D341Med (cell line): Measurements from ENCODE around the gene GSTM3.
"Not testable (repeated sequence)": the region's sequence is repeated elsewhere in the genome, so short reads cannot be mapped to it uniquely, and the experiment has no call there.

Source experiments
- DNase-seq: peaks from one replicate; pipeline ENCODE4 v3.0.0; 2012; ENCODE audit warnings: low spot score

GSTM3 gene

GRCh38 chr1:109726728-109727373 is 14.0 kb downstream of the GSTM3 start:
- DNase-seq, result no peak

DNA sequence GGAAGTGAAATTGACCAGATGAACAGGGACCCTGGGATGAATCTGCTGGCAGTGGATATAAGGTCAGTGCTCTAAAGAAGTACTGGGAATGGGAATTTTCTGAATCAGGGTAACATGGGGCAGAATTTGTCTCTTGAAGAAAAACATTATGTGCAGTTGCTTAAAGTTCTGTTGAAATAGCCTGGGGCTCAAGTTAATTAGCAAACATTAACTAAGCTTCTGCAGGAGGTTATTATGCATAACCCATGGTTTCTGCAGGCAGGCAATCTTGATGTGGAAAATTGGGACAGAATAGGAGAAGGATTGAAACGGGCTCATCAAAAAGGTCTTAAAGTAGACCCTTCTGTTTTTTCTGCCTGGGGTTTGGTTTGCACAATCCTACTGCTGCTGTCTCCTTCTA is 14.8 kb downstream of the GSTM3 start:
- DNase-seq, result no peak

- DNase-seq, result no peak
Observed at GRCh38 chr1:109725510-109725909, 15.3 kb downstream of the GSTM3 start.

GRCh38 chr1:109724933-109725332 is 15.9 kb downstream of the GSTM3 start:
- DNase-seq, result no peak

DNA sequence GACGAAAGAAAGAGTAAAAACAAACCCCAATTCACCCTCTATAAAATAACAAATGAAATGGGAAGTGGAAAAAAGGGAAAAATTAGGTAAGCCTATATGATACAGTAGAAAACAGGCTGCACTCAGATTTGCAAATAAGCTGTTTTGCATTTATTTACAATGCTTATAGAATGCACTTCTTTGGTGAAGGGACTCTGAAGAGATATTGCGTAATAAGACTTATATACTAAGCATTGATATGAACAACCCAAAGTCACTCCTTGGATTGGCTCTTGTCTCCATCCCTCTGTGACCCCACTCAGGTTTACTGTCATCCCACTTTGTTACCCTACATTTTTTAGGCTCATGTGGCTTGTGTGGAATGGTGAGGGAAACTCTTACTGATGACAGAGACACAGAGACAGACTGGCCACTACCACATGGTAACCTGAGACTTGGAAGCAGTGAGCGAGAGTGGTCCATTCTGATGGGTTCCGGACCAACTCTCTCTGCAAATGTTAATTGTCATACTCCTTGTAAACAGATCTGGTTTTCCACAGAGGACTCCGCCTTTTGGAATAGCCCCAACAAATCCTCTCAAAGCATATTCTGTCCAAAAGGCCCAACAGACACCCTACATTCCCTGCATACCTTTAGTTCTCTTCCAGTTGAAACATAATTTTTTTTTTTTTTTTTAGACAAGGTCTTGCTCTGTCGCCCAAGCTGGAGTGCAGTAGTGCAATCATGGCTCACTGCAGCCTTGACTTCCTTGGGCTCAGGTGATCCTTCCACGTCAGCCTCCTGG is 17.7 kb downstream of the GSTM3 start:
- no peak for DNase-seq

GRCh38 chr1:109721971-109722370 is 18.9 kb downstream of the GSTM3 start:
- no peak for DNase-seq

DNA sequence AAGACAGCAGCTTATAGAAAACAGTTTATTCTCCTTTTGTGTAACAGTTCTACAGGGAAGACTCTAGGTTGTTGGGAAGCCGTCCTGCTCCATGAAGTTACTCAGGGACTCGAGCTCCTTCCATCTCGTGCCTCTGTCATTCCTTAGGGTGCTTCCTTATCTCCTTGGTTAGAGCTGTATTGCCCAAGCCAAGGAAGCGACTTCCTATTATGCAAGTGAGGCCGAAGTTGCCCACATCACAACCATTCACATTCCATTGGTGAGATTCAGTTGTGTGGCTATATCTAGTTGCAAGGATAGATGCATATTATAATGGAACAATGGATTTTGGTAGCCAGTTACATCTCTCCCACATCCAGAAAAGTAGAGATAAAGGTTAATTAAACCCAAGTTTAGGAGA is 19.8 kb downstream of the GSTM3 start:
- no peak for DNase-seq

- DNase-seq, result no peak
Observed at GRCh38 chr1:109719337-109719837, 21.5 kb downstream of the GSTM3 start.

- no peak for DNase-seq
Observed at GRCh38 chr1:109718495-109718894, 22.3 kb downstream of the GSTM3 start.

GRCh38 chr1:109717729-109718128 is 23.1 kb downstream of the GSTM3 start:
- DNase-seq, result no peak

GRCh38 chr1:109716570-109717090 is 24.2 kb downstream of the GSTM3 start:
- no peak for DNase-seq

DNA sequence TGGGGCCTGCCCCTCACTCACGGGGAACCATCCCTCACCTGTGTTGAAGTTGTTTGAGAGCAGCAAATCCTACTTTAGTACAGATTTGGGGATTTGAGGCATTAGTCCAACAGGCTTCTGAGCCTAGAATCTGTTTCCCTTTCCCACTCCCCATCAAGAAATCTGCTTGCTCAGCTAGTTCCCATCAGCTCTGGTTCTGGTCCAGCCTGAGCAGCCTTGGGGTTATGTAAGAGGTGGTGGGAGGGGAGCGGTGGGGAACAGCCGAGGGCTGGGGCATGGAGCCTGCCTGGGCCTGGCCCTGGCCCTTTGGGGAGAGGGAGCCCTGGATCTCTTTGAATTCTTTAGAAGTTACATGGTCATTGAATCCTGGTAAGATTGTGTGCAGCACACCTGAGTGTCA is 24.7 kb downstream of the GSTM3 start:
- DNase-seq, result no peak

GRCh38 chr1:109714661-109715372 is 26.0 kb downstream of the GSTM3 start:
- DNase-seq, result no peak

DNA sequence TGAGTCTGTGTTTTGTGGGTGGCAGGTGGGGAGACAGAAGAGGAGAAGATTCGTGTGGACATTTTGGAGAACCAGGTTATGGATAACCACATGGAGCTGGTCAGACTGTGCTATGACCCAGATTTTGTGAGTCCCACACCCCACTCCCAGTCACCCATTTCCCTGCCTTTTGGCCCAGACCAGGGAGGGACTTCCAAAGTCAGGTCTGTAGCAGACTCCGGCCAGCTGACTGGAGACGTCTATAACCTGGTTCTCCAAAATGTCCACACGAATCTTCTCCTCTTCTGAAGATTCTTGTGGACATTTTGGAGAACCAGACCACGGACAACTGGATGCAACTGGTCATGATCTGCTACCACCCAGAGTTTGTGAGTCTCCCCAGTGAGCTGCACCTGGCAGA is 27.2 kb downstream of the GSTM3 start:
- DNase-seq, result no peak

GRCh38 chr1:109712321-109712864 is 28.4 kb downstream of the GSTM3 start:
- DNase-seq, result no peak

- DNase-seq, result not testable (repeated sequence)
Observed at GRCh38 chr1:109711593-109712320, 29.1 kb downstream of the GSTM3 start, which contains the start of gene GSTM5. TSS of gene GSTM5 (plus strand) at chr1:109712251. CDS start at chr1:109712313, 62 bp downstream.

DNA sequence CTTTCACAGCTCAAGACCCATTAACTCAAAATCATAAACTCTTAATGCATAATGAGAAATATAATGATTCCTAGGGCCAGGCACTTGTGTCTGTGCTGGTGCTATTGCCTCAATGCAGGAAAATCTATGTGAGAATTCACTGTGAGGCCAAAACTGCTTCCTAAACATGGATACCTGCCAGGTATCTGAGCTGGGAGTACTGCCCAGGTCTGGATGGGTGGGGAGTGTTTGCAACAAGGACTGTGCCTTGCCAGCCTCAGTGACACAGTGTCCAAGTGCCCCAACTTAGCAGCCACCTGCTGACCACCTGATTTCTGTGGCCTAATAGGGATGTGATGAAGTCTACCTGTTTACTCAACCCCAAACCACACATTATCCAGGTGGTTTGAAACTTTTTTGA is 31.0 kb downstream of the GSTM3 start:
- not testable (repeated sequence) for DNase-seq

DNA sequence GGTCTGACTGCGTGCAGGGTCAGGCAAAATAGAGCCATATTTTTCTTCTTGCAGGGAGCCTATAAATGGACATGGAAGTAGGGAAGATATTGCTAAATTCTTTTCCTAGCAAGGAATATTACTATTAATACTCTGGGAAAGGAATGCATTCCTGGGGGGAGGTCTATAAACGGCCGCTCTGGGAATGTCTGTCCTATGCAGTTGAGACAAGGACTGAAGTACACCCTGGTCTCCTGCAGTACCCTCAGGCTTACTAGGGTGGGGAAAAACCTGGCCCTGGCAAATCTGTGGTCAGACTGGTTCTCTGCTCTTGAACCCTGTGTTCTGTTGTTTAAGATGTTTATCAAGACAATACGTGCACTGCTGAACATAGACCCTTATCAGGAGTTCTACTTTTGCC is 31.9 kb downstream of the GSTM3 start:
- DNase-seq, result not testable (repeated sequence)

GRCh38 chr1:109705411-109705810 is 35.4 kb downstream of the GSTM3 start:
- DNase-seq, result no peak

DNA sequence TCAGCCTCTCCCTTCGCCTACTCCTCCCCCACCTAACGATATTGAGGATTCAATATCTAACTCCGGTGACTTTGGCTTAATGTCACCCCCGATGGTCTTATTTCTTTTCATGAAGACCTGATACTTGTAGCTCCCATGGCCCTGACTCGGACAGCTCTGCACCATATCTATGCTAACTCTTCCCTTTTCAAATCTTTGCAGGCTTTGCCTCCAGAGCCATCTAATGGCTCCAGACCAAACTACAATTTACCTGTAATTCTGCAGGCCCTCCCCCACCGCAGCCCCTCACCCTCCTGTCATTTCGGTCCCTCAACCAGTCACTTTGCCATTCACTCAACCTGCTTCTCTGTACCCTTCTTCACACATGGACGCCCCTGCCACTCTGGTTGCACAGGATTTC is 36.7 kb downstream of the GSTM3 start:
- no peak for DNase-seq

DNA sequence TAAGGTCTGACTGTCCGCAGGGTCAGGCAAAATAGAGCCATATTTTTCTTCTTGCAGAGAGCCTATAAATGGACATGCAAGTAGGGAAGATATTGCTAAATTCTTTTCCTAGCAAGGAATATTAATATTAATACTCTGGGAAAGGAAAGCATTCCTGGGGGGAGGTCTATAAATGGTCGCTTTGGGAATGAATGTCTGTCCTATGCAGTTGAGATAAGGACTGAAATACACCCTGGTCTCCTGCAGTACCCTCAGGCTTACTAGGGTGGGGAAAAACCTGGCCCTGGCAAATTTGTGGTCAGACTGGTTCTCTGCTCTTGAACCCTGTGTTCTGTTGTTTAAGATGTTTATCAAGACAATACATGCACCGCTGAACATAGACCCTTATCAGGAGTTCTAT is 37.9 kb downstream of the GSTM3 start:
- DNase-seq, result not testable (repeated sequence)
